ENCODE measurements around the gene SYNPR.

DNA sequence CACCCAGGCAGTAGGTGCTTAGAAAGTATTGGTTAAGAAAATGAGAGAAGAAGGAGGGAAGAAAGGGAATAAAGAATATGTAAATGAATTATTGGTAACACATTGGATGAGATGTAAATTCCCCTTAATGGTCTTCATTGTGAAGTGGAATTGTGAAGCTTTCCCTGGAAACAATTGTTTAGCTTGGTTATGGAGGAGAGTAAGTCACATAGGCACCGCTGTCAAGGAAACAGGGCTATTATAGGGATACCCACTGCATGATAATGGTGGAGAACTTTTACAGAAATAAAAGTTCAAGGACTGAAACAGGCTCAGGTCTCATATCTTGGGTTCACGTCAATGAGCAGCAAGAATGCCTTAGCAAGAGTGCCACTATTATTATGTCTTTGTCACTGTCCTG lies 9.5 kb downstream of the SYNPR start:
- TF ChIP-seq, protein P1, sequence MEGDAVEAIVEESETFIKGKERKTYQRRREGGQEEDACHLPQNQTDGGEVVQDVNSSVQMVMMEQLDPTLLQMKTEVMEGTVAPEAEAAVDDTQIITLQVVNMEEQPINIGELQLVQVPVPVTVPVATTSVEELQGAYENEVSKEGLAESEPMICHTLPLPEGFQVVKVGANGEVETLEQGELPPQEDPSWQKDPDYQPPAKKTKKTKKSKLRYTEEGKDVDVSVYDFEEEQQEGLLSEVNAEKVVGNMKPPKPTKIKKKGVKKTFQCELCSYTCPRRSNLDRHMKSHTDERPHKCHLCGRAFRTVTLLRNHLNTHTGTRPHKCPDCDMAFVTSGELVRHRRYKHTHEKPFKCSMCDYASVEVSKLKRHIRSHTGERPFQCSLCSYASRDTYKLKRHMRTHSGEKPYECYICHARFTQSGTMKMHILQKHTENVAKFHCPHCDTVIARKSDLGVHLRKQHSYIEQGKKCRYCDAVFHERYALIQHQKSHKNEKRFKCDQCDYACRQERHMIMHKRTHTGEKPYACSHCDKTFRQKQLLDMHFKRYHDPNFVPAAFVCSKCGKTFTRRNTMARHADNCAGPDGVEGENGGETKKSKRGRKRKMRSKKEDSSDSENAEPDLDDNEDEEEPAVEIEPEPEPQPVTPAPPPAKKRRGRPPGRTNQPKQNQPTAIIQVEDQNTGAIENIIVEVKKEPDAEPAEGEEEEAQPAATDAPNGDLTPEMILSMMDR (IDR thresholded peaks at IDR 0.05; ENCODE audit: low read length) = no peak
- TF ChIP-seq EZH2 (IDR thresholded peaks at IDR 0.05; ENCODE audit: borderline replicate concordance, low read length) = no peak

Measured in OCI-LY1 (cell line).